Epithelial cell of proximal tubule (primary cell): ENCODE measurements around the gene OSBPL2. TPM values are rescaled to one million over a fixed set of nuclear protein-coding genes. Genes with fewer than 3 reads are reported as not detected.

ENCODE experiments used
- DNase-seq: peaks from one replicate; pipeline ENCODE4 v3.0.0-alpha.2; 2011; ENCODE audit warnings: low read depth
- H3K4me3 ChIP-seq: 2 replicates; pipeline ENCODE4 v1.5.1; 2011; ENCODE audit warnings: low read depth, mild to moderate bottlenecking, low read length
- CTCF ChIP-seq: conservative IDR thresholded peaks from 2 replicates; pipeline ENCODE4 v1.5.1; 2012; ENCODE audit warnings: low read depth, mild to moderate bottlenecking, low read length
- total RNA-seq: library from RNA; depleted of rRNA; stranded (reverse); fragments of >200 nt; gene quantifications from 2 replicates; pipeline ENCODE4 v1.2.3, GENCODE V29; 2015

OSBPL2 gene
- total RNA-seq, 1 donor from 2014 or later = 20.6 TPM

- TF ChIP-seq CTCF = no peak
- no peak for DNase-seq
- H3K4me3 ChIP-seq = no peak overlapping the region
Measured at GRCh38 chr20:62288535-62289105, 50.3 kb downstream of the OSBPL2 start.

- no peak overlapping the region for H3K4me3 ChIP-seq
- no peak for DNase-seq
- no peak for TF ChIP-seq CTCF
Measured at GRCh38 chr20:62289131-62289530, 50.8 kb downstream of the OSBPL2 start.

DNA sequence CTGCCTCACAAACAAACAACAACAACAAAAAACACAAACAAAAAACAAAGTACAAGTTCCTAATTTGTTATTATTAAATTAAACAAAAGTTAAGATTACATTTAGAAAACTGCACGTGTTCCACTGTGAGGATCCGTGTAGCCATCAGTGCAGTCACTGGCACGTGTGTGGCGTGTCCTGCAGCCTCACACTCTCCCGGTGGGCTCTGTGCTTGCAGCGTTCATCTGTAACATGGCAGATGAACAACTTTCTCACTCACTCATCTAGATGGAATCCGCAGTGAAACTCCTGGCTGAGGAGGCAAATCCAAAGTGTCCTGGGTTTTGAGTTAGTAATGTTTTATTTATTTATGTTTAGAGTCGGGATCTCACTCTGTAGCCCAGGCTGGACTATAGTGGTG lies 51.6 kb downstream of the OSBPL2 start:
- no peak for DNase-seq
- TF ChIP-seq CTCF = no peak
- no peak overlapping the region for H3K4me3 ChIP-seq

DNA sequence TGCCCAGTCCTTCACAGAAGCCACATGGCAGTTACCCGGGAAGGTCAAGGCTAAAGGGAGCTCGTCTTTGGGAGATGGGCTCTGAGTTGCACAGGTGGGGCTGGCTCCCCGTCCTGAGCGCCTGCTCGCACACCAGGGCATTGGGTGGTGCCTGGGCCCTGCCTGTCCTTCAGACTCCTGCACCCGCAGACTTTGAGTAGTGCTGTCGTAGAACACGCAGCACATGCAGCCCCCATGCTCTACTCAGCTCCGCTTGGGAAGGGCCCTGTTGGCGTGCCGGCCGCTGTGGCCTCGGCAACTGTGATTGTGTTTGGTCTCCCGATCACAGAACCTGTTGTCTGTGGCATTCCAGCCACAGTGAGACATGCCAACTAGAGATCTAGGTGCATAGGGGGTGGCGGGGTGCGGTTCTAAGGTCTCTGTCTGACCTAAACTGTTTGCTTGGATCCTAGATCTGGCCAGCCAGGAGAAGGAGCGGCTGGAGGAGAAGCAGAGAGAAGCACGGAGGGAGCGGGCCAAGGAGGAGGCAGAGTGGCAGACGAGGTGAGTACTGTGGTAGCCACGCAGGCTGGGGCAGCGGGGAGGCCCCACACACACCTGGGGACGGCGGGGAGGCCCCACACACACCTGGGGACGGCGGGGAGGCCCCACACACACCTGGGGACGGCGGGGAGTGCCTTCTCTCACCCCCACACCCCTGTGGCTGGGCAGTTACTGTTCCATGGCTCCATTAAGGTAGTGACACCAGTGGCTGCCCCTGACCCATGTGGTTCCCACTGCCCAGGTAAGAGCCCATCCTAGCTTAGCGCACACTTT lies 53.1 kb downstream of the OSBPL2 start:
- no peak for TF ChIP-seq CTCF
- no peak for DNase-seq
- no peak overlapping the region for H3K4me3 ChIP-seq

GRCh38 chr20:62292108-62292507 lies 53.8 kb downstream of the OSBPL2 start:
- H3K4me3 ChIP-seq = no peak overlapping the region
- TF ChIP-seq CTCF = no peak
- no peak for DNase-seq

- no peak for TF ChIP-seq CTCF
- DNase-seq = no peak
- H3K4me3 ChIP-seq = no peak overlapping the region
Measured at GRCh38 chr20:62293111-62293784, 54.9 kb downstream of the OSBPL2 start.
